Keratinocyte (primary cell): Measurements from ENCODE around the gene MYO1C.

ENCODE experiments used
- CTCF ChIP-seq, 3 experiments: IDR thresholded peaks in 1 of 3; conservative IDR thresholded peaks in 1 of 3; optimal IDR thresholded peaks in 1 of 3; 2 replicates in 2 of 3; 3 replicates in 1 of 3; pipeline versions ENCODE3 to v1.5.1; 2011; ENCODE audit warnings: low read length in 3 of 3, mild to moderate bottlenecking in 3 of 3, moderate library complexity in 2 of 3, control low read depth in 1 of 3, inconsistent platforms in 1 of 3; ENCODE audit not compliant: insufficient read depth in 2 of 3; ENCODE audit errors: extremely low read depth in 1 of 3
- EZH2 ChIP-seq: IDR thresholded peaks from one replicate; pipeline ENCODE4 v1.6.1; 2012; ENCODE audit warnings: inconsistent platforms, mild to moderate bottlenecking, low read length, moderate library complexity

GRCh38 chr17:1503699-1504098 is 11.2 kb upstream of the MYO1C start:
- TF ChIP-seq CTCF (optimal IDR thresholded peaks at IDR 0.05 in 1 of 3, IDR thresholded peaks at IDR 0.05 in 1 of 3, conservative IDR thresholded peaks at IDR 0.05 in 1 of 3; ENCODE audit: extremely low read depth in 1 of 3, insufficient read depth in 2 of 3, low read length in 3 of 3) (no peak), EZH2 (no peak)
